Suprapubic skin (tissue), 4 donors: Measurements from ENCODE around the gene BPIFB2. TPM values are rescaled to one million over a fixed set of nuclear protein-coding genes. Genes with fewer than 3 reads are reported as not detected.
A peak's percentile ranks its signal among the peaks of the same experiment; 100 is the strongest.
"Not testable (repeated sequence)": the region's sequence is repeated elsewhere in the genome, so short reads cannot be mapped to it uniquely, and the experiment has no call there.

Experiments
- DNase-seq, 2 donors: peaks; one replicate each; pipeline ENCODE4 v3.0.0-alpha.2; 2019; ENCODE audit warnings: low spot score in 2 of 2
- H3K27ac ChIP-seq: fragments of 200-600 bp; sonication (generic); one replicate; pipeline ENCODE4 v1.5.1; 2019
- H3K27me3 ChIP-seq: fragments of 200-600 bp; sonication (generic); one replicate; pipeline ENCODE4 v1.5.1; 2019
- H3K36me3 ChIP-seq: fragments of 200-600 bp; sonication (generic); one replicate; pipeline ENCODE4 v1.5.1; 2019
- H3K4me1 ChIP-seq: fragments of 200-600 bp; sonication (generic); one replicate; pipeline ENCODE4 v1.5.1; 2019
- H3K4me3 ChIP-seq: fragments of 200-600 bp; sonication (generic); one replicate; pipeline ENCODE4 v1.5.1; 2019; ENCODE audit warnings: mild to moderate bottlenecking
- H3K9me3 ChIP-seq: fragments of 200-600 bp; sonication (generic); one replicate; pipeline ENCODE4 v1.5.1; 2019
- EP300 ChIP-seq: sonication (generic); formaldehyde crosslinking; IDR thresholded peaks from one replicate; pipeline ENCODE4 v1.6.1; 2017; ENCODE audit warnings: antibody characterized with exemption
- POLR2A ChIP-seq, 2 donors: fragments of 450-650 bp; IDR thresholded peaks; one replicate each; pipeline ENCODE4 v1.6.1; 2017; ENCODE audit warnings: antibody characterized with exemption in 2 of 2, mild to moderate bottlenecking in 2 of 2, moderate library complexity in 2 of 2
- POLR2AphosphoS5 ChIP-seq, 3 donors: sonication (generic); formaldehyde crosslinking; IDR thresholded peaks; one replicate each; pipeline ENCODE4 v1.6.1; 2017; ENCODE audit warnings: antibody characterized with exemption in 3 of 3
- WGBS: methylation state at CpG from one replicate; pipeline ENCODE4 v1.1.5; 2018; 5-methylcytosine and 5-hydroxymethylcytosine counted together
- total RNA-seq, 4 donors: library from RNA; depleted of rRNA; stranded (reverse); fragments of >200 nt; gene quantifications; one replicate each; pipeline ENCODE4 v1.1.0, GENCODE V29; 2016
- TF ChIP-seq, protein P1 (sequence below), 2 donors: fragments of 200-600 bp in 1 of 2; fragments of 450-650 bp in 1 of 2; sonication (generic) in 1 of 2; IDR thresholded peaks; one replicate each; pipeline ENCODE4 v1.5.1; 2016 to 2019; ENCODE audit warnings: antibody characterized with exemption in 2 of 2, mild to moderate bottlenecking in 1 of 2, moderate library complexity in 1 of 2

The BPIFB2 gene
- total RNA-seq, 4 donors from 2014 or later: not detected

DNA sequence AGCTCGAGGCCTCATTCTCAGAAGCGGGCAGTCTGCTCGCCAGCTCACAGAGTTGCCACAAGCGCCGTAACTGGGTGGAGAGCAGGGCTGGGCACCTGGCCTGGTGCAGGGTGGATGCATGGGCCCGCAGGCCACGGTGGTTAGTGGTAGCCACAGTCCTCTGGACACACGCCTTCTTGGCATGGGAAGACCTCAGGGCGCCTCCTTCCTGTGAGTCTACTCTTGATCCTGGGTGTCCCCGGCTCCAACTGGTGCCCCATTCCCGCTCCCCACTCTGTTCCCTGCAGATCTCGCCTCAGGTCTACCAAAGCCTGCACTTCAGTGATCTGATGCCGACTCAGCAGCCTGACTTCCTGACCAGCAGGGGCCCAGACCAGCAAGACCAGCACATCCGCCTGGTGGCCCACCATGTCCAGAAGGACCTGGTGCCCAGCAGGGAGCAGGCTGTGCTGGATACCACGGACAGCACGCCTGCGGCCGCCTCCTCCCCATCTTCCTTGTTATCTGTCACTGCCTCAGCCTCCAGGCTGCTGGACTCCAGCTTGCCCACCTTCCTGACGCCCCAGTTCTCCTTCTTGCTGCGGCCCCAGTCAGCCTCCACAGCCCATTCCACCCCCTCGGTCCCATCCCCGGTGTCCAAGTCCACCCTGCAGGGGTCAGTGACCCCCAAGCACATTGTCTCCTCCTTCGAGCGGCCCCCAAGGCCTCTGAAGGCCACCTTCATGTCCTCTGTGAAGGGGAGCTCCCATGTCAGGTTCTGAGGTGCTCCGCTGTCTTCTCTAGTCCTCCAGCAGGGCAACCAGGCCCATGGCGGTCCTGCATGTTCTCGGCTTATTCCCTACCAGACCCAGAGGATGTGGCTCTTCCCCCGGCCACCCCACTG, 46.4 kb upstream of the BPIFB2 start:
- no peak overlapping the region for H3K4me3 ChIP-seq
- H3K27ac ChIP-seq: no peak overlapping the region
- peaks cover 6% of the 10 kb centered on the region for H3K9me3 ChIP-seq
- no peaks in the 10 kb centered on the region for H3K4me1 ChIP-seq
- WGBS: 93% methylated on average over 27 of the region's 28 CpGs
- no peak for DNase-seq
- H3K36me3 ChIP-seq: no peaks in the 10 kb centered on the region
- TF ChIP-seq EP300 (no peak), POLR2A (IDR thresholded peaks at IDR 0.05) (no peak), POLR2AphosphoS5 (IDR thresholded peaks at IDR 0.05) (no peak)
- TF ChIP-seq, protein P1, sequence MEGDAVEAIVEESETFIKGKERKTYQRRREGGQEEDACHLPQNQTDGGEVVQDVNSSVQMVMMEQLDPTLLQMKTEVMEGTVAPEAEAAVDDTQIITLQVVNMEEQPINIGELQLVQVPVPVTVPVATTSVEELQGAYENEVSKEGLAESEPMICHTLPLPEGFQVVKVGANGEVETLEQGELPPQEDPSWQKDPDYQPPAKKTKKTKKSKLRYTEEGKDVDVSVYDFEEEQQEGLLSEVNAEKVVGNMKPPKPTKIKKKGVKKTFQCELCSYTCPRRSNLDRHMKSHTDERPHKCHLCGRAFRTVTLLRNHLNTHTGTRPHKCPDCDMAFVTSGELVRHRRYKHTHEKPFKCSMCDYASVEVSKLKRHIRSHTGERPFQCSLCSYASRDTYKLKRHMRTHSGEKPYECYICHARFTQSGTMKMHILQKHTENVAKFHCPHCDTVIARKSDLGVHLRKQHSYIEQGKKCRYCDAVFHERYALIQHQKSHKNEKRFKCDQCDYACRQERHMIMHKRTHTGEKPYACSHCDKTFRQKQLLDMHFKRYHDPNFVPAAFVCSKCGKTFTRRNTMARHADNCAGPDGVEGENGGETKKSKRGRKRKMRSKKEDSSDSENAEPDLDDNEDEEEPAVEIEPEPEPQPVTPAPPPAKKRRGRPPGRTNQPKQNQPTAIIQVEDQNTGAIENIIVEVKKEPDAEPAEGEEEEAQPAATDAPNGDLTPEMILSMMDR (IDR thresholded peaks at IDR 0.05): no peak
- H3K27me3 ChIP-seq: peaks cover 3% of the 10 kb centered on the region

DNA sequence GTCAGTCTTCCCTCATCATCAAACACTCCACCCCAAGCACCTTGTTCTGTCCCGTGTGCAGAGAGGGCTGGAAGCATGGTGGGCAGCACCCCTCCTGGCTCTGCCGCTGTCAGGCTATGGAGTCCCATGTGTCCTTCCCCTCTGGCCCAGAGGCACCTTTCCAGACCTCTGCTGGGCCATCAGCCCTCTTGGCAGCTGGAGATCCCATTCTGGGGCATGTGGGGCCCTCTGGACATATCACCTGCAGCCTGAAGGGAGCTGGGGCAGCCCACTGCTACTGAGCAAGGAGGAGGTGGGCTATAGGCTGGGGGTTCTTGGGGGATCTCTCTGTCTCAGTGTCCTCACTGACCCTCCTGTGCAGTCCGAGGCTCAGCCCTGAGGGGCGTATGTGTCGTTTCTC, 45.5 kb upstream of the BPIFB2 start:
- H3K27me3 ChIP-seq: peaks cover 3% of the 10 kb centered on the region
- peak in 1 of 2 donors; percentile 63 for DNase-seq
- H3K27ac ChIP-seq: no peak overlapping the region
- no peak overlapping the region for H3K4me3 ChIP-seq
- no peaks in the 10 kb centered on the region for H3K36me3 ChIP-seq
- TF ChIP-seq POLR2A (IDR thresholded peaks at IDR 0.05) (no peak), EP300 (no peak), POLR2AphosphoS5 (IDR thresholded peaks at IDR 0.05) (no peak)
- TF ChIP-seq, protein P1 (IDR thresholded peaks at IDR 0.05): no peak
- H3K4me1 ChIP-seq: no peaks in the 10 kb centered on the region
- 83% methylated on average over 5 of the region's 5 CpGs for WGBS
- H3K9me3 ChIP-seq: peaks cover 6% of the 10 kb centered on the region

DNA sequence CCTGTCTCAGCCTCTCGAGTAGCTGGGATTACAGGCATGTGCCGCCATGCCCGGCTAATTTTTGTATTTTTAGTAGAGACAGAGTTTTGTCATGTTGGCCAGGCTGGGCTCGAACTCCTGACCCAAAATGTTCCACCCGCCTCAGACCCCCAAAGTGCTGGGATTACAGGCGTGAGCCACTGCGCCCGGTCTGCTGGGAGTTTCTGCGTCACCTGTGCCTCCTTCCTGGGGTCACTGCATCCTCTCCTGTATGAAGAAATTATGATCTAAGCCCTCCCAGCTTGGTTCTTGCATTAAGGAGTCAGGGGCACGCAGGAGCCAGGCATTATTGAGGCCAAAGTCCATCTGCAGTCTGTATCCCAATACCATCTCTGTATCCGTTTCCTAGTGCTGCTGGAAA, 44.9 kb upstream of the BPIFB2 start:
- not testable (repeated sequence) for H3K36me3 ChIP-seq, H3K4me1 ChIP-seq, H3K27me3 ChIP-seq, H3K9me3 ChIP-seq, H3K4me3 ChIP-seq, H3K27ac ChIP-seq
- peak in 1 of 2 donors; percentile 34 for DNase-seq
- WGBS: 89% methylated on average over 11 of the region's 11 CpGs

DNA sequence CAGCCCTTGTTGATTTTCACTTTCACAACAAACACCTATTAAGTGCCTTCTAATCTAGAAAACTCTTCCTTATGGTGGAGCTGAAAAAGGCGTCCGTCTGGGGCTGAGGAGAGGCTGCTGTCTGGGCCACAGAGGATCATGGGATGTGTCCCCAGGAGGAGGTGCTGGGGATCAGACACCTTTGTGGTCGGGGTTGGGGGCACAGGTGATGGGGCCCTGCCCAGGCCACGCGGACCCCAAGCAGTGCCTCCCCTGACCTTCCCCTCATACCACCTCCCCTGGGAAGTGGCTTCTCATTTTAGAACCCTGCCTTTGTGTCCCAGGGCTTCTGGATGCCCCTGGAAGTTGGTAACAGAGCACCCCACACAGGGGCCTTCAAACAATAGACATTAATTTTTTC, 44.3 kb upstream of the BPIFB2 start:
- Histone ChIP-seq H3K36me3 (no peaks in the 10 kb centered on the region), H3K4me1 (no peaks in the 10 kb centered on the region), H3K27me3 (peaks cover 3% of the 10 kb centered on the region), H3K9me3 (no peaks in the 10 kb centered on the region), H3K27ac (no peak overlapping the region), H3K4me3 (no peak overlapping the region)
- peak in 1 of 2 donors; percentile 50 for DNase-seq
- 94% methylated on average over 4 of the region's 5 CpGs for WGBS
- TF ChIP-seq POLR2AphosphoS5 (IDR thresholded peaks at IDR 0.05) (no peak), EP300 (no peak), POLR2A (IDR thresholded peaks at IDR 0.05) (no peak)
- TF ChIP-seq, protein P1 (IDR thresholded peaks at IDR 0.05): no peak

DNA sequence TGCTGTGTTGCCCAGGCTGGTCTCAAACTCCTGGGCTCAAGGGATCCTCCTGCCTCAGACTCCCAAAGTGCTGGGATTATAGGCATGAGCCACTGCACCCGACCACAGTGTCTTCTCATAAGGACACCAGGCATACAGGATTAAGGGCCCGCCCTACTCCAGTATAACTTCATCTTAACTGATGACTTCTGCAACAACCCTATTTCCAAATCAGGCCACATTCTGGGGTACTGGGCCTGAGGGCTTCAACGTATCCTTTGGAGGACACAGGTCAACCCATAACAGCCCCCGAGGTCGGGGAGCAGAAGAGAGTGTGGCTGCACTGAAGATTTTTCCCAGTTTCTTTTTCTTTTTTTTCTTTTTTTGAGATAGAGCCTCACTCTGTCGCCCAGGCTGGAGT, 42.9 kb upstream of the BPIFB2 start:
- Histone ChIP-seq H3K36me3 (no peaks in the 10 kb centered on the region), H3K9me3 (no peaks in the 10 kb centered on the region), H3K4me3 (no peak overlapping the region), H3K4me1 (no peaks in the 10 kb centered on the region), H3K27ac (no peak overlapping the region), H3K27me3 (peaks cover 3% of the 10 kb centered on the region)
- DNase-seq: peak in 1 of 2 donors; percentile 41
- TF ChIP-seq POLR2AphosphoS5 (IDR thresholded peaks at IDR 0.05) (no peak), EP300 (no peak), POLR2A (IDR thresholded peaks at IDR 0.05) (no peak)
- TF ChIP-seq, protein P1 (IDR thresholded peaks at IDR 0.05): no peak
- 85% methylated on average over 6 of the region's 6 CpGs for WGBS
